ENCODE data around the gene IMMT.

IMMT gene

GRCh38 chr2:86140969-86141392, 54.3 kb downstream of the IMMT start:
- no peak for DNase-seq (ENCODE audit: low spot score)

- DNase-seq (ENCODE audit: low spot score) = no peak
Measured at GRCh38 chr2:86139981-86140380, 55.3 kb downstream of the IMMT start.

- no peak for DNase-seq (ENCODE audit: low spot score)
Measured at GRCh38 chr2:86138736-86139625, 56.3 kb downstream of the IMMT start.

- no peak for DNase-seq (ENCODE audit: low spot score)
Measured at GRCh38 chr2:86136141-86136540, 59.1 kb downstream of the IMMT start.

GRCh38 chr2:86135653-86136052, 59.6 kb downstream of the IMMT start:
- no peak for DNase-seq (ENCODE audit: low spot score)

GRCh38 chr2:86134709-86135108, 60.6 kb downstream of the IMMT start:
- no peak for DNase-seq (ENCODE audit: low spot score)

GRCh38 chr2:86124683-86125082, 70.6 kb downstream of the IMMT start:
- no peak for DNase-seq (ENCODE audit: low spot score)

GRCh38 chr2:86123328-86123925, 71.8 kb downstream of the IMMT start:
- DNase-seq (ENCODE audit: low spot score) = no peak

- no peak for DNase-seq (ENCODE audit: low spot score)
Measured at GRCh38 chr2:86118130-86118529, 77.1 kb downstream of the IMMT start.

- no peak for DNase-seq (ENCODE audit: low spot score)
Measured at GRCh38 chr2:86107031-86107430, 88.2 kb downstream of the IMMT start.

- peak; percentile 97 for DNase-seq (ENCODE audit: low spot score)
Measured at GRCh38 chr2:86105969-86106945, 89.0 kb downstream of the IMMT start, which contains the start of gene PTCD3. TSS of gene PTCD3 (plus strand) at chr2:86106235. CDS start at chr2:86106248, 13 bp downstream.

- peak; percentile 87 for DNase-seq (ENCODE audit: low spot score)
Measured at GRCh38 chr2:86105252-86105968, 89.9 kb downstream of the IMMT start, which contains the start of gene POLR1A. TSS of gene POLR1A (minus strand) at chr2:86105886. CDS start at chr2:86105776, 110 bp downstream.

- DNase-seq (ENCODE audit: low spot score) = no peak
Measured at GRCh38 chr2:86102157-86102556, 93.1 kb downstream of the IMMT start.

- DNase-seq (ENCODE audit: low spot score) = no peak
Measured at GRCh38 chr2:86097913-86098312, 97.3 kb downstream of the IMMT start.

- DNase-seq (ENCODE audit: low spot score) = no peak
Measured at GRCh38 chr2:86097114-86097896, 98.0 kb downstream of the IMMT start.

- DNase-seq (ENCODE audit: low spot score) = no peak
Measured at GRCh38 chr2:86094229-86094628, 101.0 kb downstream of the IMMT start.

Measured in hematopoietic multipotent progenitor cell treated with erythropoietin and hydrocortisone succinate and interleukin-3 and kit ligand, for 15 days (in vitro differentiated cells).